HG03342 (cell line): ENCODE data around the gene LDAH.

Experiments used
- ATAC-seq: cut with Tn5 transposase; IDR thresholded peaks from one replicate; pipeline ENCODE4 v1.9.1; 2021; ENCODE audit warnings: mild to moderate bottlenecking, moderate library complexity; ENCODE audit not compliant: unreplicated experiment

Gene LDAH

GRCh38 chr2:20687260-20687832 lies 135.6 kb downstream of the LDAH start:
- ATAC-seq, result no peak

GRCh38 chr2:20684581-20685063 lies 138.3 kb downstream of the LDAH start:
- no peak for ATAC-seq

- no peak for ATAC-seq
Measured at GRCh38 chr2:20682167-20682920, 140.6 kb downstream of the LDAH start.

GRCh38 chr2:20680744-20681375 lies 142.0 kb downstream of the LDAH start:
- no peak for ATAC-seq

- no peak for ATAC-seq
Measured at GRCh38 chr2:20678780-20679179, 144.1 kb downstream of the LDAH start.

- ATAC-seq, result no peak
Measured at GRCh38 chr2:20678086-20678395, 144.9 kb downstream of the LDAH start.

GRCh38 chr2:20677301-20678085 lies 145.4 kb downstream of the LDAH start:
- peak; percentile 47 for ATAC-seq

GRCh38 chr2:20676353-20677215 lies 146.3 kb downstream of the LDAH start:
- ATAC-seq, result peak; percentile 66

- peak; percentile 64 for ATAC-seq
Measured at GRCh38 chr2:20675701-20676352, 147.1 kb downstream of the LDAH start.

- no peak for ATAC-seq
Measured at GRCh38 chr2:20674974-20675679, 147.8 kb downstream of the LDAH start.

- ATAC-seq, result no peak
Measured at GRCh38 chr2:20674309-20674965, 148.5 kb downstream of the LDAH start.

- ATAC-seq, result no peak
Measured at GRCh38 chr2:20673686-20674308, 149.1 kb downstream of the LDAH start.

- no peak for ATAC-seq
Measured at GRCh38 chr2:20672201-20672951, 150.5 kb downstream of the LDAH start.

- no peak for ATAC-seq
Measured at GRCh38 chr2:20671736-20672080, 151.2 kb downstream of the LDAH start.

- no peak for ATAC-seq
Measured at GRCh38 chr2:20671036-20671735, 151.7 kb downstream of the LDAH start.

GRCh38 chr2:20670315-20671035 lies 152.4 kb downstream of the LDAH start:
- ATAC-seq, result no peak
